GM21381 (cell line): ENCODE measurements around the gene C1GALT1.

Source experiments
- ATAC-seq: cut with Tn5 transposase; IDR thresholded peaks from one replicate; pipeline ENCODE4 v1.9.1; 2021; ENCODE audit warnings: mild to moderate bottlenecking, moderate library complexity; ENCODE audit not compliant: unreplicated experiment

C1GALT1 gene

DNA sequence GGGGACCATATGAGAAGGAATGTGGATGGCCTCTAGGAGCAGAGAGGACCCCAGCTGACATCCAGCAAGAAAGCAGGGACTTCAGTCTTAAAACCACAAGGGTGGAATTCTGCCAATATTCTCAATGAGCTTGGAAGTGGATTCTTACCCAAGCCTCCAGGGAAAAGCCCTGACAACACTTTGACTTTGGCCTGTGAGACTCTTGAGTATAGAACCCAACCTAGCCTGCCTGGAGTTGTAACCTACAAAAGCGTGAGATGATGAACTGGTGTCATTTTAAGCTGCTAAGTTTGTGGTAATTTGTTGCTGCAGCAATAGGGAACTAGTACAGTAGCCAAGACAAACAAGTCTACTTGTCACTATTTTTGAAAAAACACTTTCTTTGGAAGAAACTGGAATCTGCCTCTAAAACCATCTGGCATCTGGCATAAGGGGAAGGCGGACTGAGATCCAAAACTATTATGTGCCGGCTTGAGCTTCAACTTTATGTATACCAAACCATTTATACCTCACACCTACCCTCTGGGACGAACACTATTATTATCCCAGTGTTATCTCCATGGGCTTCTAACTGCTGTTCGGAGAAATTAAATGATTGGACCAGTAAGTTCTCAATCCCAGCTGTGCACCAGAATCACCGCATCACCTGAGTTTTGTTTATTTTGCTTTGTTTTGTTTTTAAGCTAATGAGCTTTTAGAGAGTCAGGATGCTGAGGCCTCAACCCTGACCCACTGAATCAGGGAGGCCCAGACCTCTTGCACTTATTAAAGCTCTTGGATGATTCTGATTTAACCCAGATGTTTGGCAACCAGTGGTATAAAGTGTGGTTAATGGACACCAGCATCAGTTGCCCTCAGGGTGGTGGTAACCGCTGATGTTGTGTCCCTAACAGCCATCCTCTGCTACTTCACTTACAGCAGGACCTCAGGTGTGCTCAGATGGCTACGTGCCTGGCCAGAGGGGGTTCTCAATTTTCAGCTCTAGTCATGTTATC lies 83.0 kb downstream of the C1GALT1 start:
- no peak for ATAC-seq

GRCh38 chr7:7266257-7266881 lies 84.0 kb downstream of the C1GALT1 start:
- ATAC-seq, result no peak

DNA sequence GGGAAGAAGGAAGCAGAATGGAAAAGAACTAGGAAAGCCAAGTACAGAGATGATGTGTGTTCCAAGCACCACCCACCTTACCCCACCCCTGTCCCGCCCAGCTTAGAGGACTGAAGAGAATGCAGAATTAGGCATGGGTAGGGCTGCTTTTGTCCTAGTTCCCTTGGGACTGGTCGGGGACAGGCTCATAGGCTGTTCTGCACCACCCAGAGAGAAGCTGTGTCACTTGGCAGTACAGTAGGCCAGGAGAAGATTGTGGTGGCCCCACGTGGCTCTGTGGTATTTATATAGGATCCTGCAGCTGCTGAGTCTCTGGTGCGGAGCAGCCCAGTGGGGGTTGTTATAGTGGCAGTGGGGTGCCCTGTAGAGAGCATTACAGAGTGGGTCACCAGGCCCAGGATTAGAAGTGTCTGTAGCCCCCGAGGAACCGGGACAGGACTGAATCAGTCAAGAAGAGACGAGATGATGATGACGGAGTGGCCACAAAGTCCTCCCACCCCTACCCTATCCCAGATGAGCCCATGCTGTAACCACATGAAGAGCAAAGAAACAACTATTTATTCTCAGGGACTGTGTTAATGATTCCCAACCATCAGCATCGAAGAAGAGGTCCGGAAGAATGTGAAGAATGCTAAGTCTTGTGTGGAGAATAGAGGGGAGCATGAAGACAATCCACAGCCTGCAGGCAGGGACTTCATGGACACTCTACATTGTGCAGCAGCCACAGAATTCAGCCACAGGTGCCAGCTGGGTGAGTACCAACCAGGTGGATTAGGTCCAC lies 88.9 kb downstream of the C1GALT1 start:
- no peak for ATAC-seq

DNA sequence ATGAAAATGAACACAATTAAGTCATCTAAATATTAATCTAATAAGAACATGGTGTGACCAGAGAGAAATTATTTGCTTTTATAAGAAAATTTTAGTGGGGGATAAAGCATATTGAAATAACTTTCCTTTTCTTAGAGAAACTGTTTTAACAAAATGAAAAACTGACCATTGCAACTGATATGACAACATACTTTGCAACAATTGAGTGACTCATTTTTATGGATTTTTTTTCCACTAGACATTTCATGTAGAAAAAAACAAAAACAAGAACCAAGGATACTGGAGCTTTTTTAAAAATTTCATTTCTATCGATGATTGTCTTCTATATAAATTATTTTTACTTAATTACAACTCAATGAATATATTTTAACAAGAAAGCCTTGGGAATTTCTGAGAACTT lies 90.0 kb downstream of the C1GALT1 start:
- ATAC-seq, result no peak

DNA sequence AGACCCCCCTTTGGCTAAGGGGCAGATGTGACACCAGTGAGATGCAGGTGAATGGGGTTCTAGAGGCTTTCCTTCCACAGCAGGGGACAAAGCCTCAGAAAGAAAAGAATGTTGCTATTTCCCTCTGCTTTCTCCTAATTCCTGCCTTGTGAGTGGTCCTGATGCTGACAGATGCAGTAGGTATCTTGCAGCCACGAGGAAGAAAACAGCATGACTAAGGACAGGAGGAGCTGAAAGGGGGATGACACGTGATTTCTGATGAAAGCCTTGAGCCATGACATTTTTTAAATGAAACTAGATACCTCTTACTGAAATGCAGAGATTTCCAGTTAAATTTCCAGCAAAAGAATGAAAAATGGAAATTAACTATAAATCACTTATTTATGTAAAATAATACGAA lies 92.4 kb downstream of the C1GALT1 start:
- no peak for ATAC-seq

DNA sequence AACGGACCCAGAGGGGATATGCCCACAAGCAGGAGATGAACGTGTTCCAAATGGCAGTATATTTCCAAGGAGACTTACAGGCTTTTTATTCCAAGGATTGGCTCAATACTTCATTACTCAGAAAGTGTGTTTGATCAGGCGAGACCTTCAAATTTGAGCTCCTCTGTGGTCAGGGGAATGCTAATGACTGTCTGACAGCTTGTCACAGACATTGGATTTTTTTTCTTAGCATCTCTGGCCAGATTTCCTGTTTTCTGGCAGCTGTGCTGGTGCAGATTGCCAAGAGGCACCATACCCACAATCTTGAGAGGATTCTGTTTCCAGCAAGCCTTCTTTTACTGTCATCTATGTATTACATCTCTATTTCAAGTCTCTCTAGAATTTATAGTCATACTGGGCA lies 93.8 kb downstream of the C1GALT1 start:
- ATAC-seq, result no peak

DNA sequence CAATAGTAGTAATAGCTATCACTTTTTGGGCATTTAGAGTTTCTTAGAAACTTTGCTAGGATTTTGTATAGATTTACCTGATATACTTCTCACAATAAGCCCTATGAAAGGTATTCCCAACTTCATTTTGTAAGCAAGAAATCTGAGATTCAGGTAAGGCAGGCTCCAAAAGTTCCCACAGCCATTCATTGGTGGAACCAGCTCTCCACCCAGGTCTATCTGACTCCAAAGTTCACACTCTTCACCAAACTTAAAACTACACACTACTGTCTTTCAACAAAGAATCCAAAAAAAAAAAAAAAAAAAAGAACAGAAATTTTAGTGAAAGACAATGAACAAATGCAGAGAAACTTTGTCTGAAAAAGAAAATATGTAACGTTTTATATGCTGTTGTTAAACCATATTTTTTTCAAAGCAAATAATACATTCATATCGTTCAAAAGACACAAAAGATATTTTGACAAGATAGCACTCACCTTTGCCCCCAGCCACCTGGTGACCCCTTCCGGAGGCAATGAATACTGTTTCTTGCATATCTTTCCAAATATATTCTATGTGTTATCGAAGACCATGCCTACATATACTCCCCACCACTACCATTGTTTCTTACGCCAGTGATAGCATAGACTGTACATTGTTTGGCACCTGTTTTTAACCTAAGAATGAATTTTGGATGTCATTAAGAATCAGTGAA lies 108.2 kb downstream of the C1GALT1 start:
- ATAC-seq, result no peak

DNA sequence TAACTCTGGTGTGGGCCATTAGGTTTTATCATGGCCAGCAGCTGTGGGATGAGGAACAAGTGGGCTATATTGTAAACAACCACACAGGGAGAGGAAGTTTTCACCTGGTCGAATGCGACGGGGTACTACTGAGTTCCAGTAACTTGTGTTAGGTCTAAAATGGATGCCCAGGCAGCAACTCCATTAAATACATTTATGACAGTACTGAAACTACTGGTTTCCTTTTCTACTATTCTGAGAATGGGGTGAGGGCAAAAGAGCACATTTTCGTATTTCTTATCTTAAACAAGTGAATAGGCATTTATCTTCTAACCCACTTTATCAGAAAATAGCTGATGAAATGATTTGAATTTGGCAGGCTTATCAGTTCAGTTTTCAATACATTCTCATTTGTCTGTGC lies 109.7 kb downstream of the C1GALT1 start:
- no peak for ATAC-seq

DNA sequence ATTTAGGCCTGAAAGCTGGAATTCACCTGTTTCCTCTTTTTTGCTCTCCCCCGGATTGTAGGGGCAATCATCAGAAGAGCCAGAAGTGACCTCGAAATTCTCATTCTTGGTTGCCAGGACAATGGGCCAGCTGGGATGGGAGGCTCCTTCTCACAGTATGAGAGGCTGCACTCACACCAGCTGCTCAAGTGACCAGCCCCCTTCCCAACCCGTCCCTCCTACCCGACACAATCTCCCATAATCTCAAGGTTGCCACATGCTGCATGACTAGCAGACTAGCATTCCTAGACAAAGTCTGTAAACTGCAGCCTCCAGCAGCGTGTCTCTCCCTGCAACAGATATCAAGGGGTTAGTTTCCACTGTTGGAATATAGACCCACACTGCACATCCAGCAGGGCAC lies 110.3 kb downstream of the C1GALT1 start:
- ATAC-seq, result no peak

- no peak for ATAC-seq
Observed at GRCh38 chr7:7293092-7293491, 110.7 kb downstream of the C1GALT1 start.

- no peak for ATAC-seq
Observed at GRCh38 chr7:7294911-7295310, 112.6 kb downstream of the C1GALT1 start.
